NCI-H1417 (cell line): ENCODE results near the gene GDPD5.

Source experiments
- DNase-seq, 3 experiments: peaks; one replicate each; lab custom pipeline; 2025; lab: John Stamatoyannopoulos, UW

GDPD5 gene

GRCh38 chr11:75525433-75526191, at the start of gene GDPD5:
Gene GDPD5, minus strand, starts transcription at chr11:75525941. Its CDS starts 48,206 bp downstream, at chr11:75477735.
- peak; percentile 91 to 93 (median 92) for DNase-seq

GRCh38 chr11:75574698-75575602, 49.2 kb upstream of the GDPD5 start:
- DNase-seq, result no peak

- DNase-seq, result no peak
Measured at GRCh38 chr11:75572744-75573143, 47.0 kb upstream of the GDPD5 start.

GRCh38 chr11:75571625-75572024, 45.9 kb upstream of the GDPD5 start:
- no peak for DNase-seq

GRCh38 chr11:75570559-75571139, 44.9 kb upstream of the GDPD5 start:
- DNase-seq, result peak in 1 of 3 experiments; percentile 51

- no peak for DNase-seq
Measured at GRCh38 chr11:75568616-75569219, 43.0 kb upstream of the GDPD5 start.

- DNase-seq, result no peak
Measured at GRCh38 chr11:75567971-75568370, 42.2 kb upstream of the GDPD5 start.

GRCh38 chr11:75566763-75567279, 41.1 kb upstream of the GDPD5 start:
- no peak for DNase-seq

- no peak for DNase-seq
Measured at GRCh38 chr11:75565916-75566762, 40.4 kb upstream of the GDPD5 start.

GRCh38 chr11:75565221-75565814, 39.6 kb upstream of the GDPD5 start:
- no peak for DNase-seq

- no peak for DNase-seq
Measured at GRCh38 chr11:75563978-75564552, 38.3 kb upstream of the GDPD5 start.

- no peak for DNase-seq
Measured at GRCh38 chr11:75563501-75563977, 37.8 kb upstream of the GDPD5 start.

- no peak for DNase-seq
Measured at GRCh38 chr11:75562836-75563484, 37.2 kb upstream of the GDPD5 start.

- peak in 2 of 3 experiments; percentile 83 to 89 for DNase-seq
Measured at GRCh38 chr11:75562048-75562835, 36.5 kb upstream of the GDPD5 start, which contains the start of gene SERPINH1. Gene SERPINH1, plus strand, starts transcription at chr11:75562253. Its CDS starts 4,097 bp downstream, at chr11:75566350.

GRCh38 chr11:75561426-75562047, 35.8 kb upstream of the GDPD5 start:
- DNase-seq, result no peak

GRCh38 chr11:75560644-75561043, 34.9 kb upstream of the GDPD5 start:
- no peak for DNase-seq

GRCh38 chr11:75558939-75559843, 33.5 kb upstream of the GDPD5 start:
- no peak for DNase-seq
